Stomach (tissue), 9 donors: ENCODE measurements around the gene CDK11B. TPM values are rescaled to one million over a fixed set of nuclear protein-coding genes. Genes with fewer than 3 reads are reported as not detected.

Experiments
- DNase-seq, 2 donors: peaks; one replicate each; pipeline versions ENCODE4 v3.0.0 to v3.0.0-alpha.2; 2013 to 2019
- H3K27ac ChIP-seq, 5 donors: fragments of 200-600 bp in 4 of 5; sonication (generic) in 4 of 5; one replicate each; pipeline ENCODE4 v1.5.1; 2013 to 2019; ENCODE audit warnings: mild to moderate bottlenecking in 1 of 5, moderate library complexity in 1 of 5
- H3K27me3 ChIP-seq, 3 donors: fragments of 200-600 bp; sonication (generic); one replicate each; pipeline ENCODE4 v1.5.1; 2017 to 2019; ENCODE audit warnings: mixed run types in 1 of 3
- H3K36me3 ChIP-seq, 4 donors: fragments of 200-600 bp; sonication (generic); 1 replicate in 3 of 4; 2 replicates in 1 of 4; pipeline ENCODE4 v1.5.1; 2016 to 2019
- H3K4me1 ChIP-seq, 4 donors: fragments of 200-600 bp; sonication (generic); one replicate each; pipeline ENCODE4 v1.5.1; 2016 to 2019
- H3K4me3 ChIP-seq, 4 donors: fragments of 200-600 bp; sonication (generic) in 3 of 4; one replicate each; pipeline ENCODE4 v1.5.1; 2016 to 2019; ENCODE audit warnings: mild to moderate bottlenecking in 1 of 4
- H3K9me3 ChIP-seq, 4 donors: fragments of 200-600 bp; sonication (generic); one replicate each; pipeline ENCODE4 v1.5.1; 2016 to 2019
- CTCF ChIP-seq, 7 experiments: fragments of 450-650 bp in 4 of 7; fragments of 200-600 bp in 3 of 7; sonication (generic) in 3 of 7; IDR thresholded peaks; one replicate each; pipeline ENCODE4 v1.5.1; 2016 to 2019; ENCODE audit warnings: antibody characterized with exemption in 7 of 7, control low read depth in 2 of 7, mild to moderate bottlenecking in 1 of 7
- EP300 ChIP-seq: sonication (generic); formaldehyde crosslinking; IDR thresholded peaks from one replicate; pipeline ENCODE4 v1.6.1; 2017; ENCODE audit warnings: antibody characterized with exemption
- POLR2A ChIP-seq, 4 donors: fragments of 450-650 bp; IDR thresholded peaks; one replicate each; pipeline ENCODE4 v1.6.1; 2016; ENCODE audit warnings: antibody characterized with exemption in 4 of 4, control low read depth in 2 of 4, mild to moderate bottlenecking in 1 of 4, moderate library complexity in 1 of 4
- POLR2AphosphoS5 ChIP-seq, 3 donors: sonication (generic); formaldehyde crosslinking; IDR thresholded peaks; one replicate each; pipeline ENCODE4 v1.6.1; 2016; ENCODE audit warnings: antibody characterized with exemption in 3 of 3
- WGBS, 5 donors: extraction: QIAGEN DNeasy Blood & Tissue Kit in 3 of 5; methylation state at CpG; one replicate each; pipeline versions ENCODE4 v1.1.5 to v1.1.7; 2013 to 2018; 5-methylcytosine and 5-hydroxymethylcytosine counted together
- intact Hi-C: fragments of 100-400 bp; cut with DNase I; formaldehyde crosslinking; loops from one replicate; pipeline ENCODE4 v1.15.1; 2023; ENCODE audit warnings: low total_unique reads
- polyA plus RNA-seq, 3 donors: library from polyadenylated mRNA; stranded (reverse); fragments of 200-250 nt; gene quantifications; one replicate each; pipeline ENCODE4 v1.2.3, GENCODE V29; 2013
- total RNA-seq, 5 donors: library from RNA; depleted of rRNA; stranded (reverse); fragments of >200 nt; gene quantifications; one replicate each; pipeline versions ENCODE4 v1.1.0 to v1.2.3, GENCODE V29; 2014 to 2016
- donor health status: healthy with polysubstance abuse.
- donor health status: Bipolar disorder and iron deficiency.
- donor health status: healthy.

CDK11B gene
- total and polyA plus RNA-seq, 8 donors: 9.0 to 62.6 (median 28.6) TPM

DNA sequence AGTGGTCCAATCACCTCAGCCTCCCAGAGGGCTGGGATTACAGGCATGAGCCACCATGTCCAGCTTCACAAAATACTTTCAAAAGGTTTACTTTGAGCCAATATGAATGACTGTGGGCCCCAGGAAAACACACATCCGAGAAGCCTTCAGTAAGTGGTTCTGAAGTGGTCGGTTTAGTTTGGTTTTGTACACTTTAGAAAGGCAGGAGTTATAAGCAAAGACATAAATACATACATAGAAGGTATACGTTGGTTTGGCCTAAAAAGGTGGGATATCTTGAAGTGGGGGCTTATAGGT lies 46.8 kb downstream of the CDK11B start:
- H3K4me3 ChIP-seq: no peak overlapping the region
- peak overlapping the region in 3 of 5 donors; percentile 44 to 61 (median 53) for H3K27ac ChIP-seq
- H3K27me3 ChIP-seq: no peaks in the 10 kb centered on the region
- no peaks in the 10 kb centered on the region for H3K36me3 ChIP-seq
- TF ChIP-seq EP300 (no peak), POLR2AphosphoS5 (IDR thresholded peaks at IDR 0.05) (no peak), POLR2A (IDR thresholded peaks at IDR 0.05) (no peak), CTCF (IDR thresholded peaks at IDR 0.05) (no peak)
- H3K4me1 ChIP-seq: peaks cover 20 to 36% (median 26%) of the 10 kb centered on the region in 4 donors
- 75 to 90% (median 85%) methylated on average over 3 of the region's 3 CpGs for WGBS, 5 donors
- intact Hi-C loops: no loop called here
- H3K9me3 ChIP-seq: no peaks in the 10 kb centered on the region
- no peak for DNase-seq

DNA sequence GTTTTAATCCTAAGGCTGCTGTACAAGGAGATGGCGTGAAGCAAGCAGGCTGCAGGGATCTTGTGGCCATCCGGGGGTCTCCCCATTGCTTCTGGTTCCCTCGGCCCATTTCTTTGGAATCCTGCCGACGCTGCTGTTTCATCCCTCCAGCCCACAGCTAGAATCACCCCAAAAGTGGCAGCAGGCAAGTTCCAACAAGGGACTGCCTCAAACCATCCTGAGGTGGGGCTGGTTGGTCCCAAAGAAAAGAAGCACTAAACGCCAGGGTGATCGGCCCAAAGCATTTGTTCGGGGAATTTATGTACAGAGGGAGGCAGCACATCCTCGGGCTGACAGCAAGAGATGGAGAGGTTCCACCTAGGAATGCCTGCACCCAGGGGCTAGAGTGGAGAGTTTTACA lies 48.0 kb downstream of the CDK11B start:
- intact Hi-C loops: no loop called here
- Histone ChIP-seq H3K4me3 (no peak overlapping the region), H3K27me3 (no peaks in the 10 kb centered on the region), H3K9me3 (no peaks in the 10 kb centered on the region), H3K36me3 (no peaks in the 10 kb centered on the region), H3K4me1 (peaks cover 12 to 27% (median 16%) of the 10 kb centered on the region in 4 donors), H3K27ac (peak overlapping the region in 3 of 5 donors; percentile 20 to 61 (median 53))
- 74 to 82% (median 79%) methylated on average over 6 to 9 of the region's 9 CpGs for WGBS, 5 donors
- TF ChIP-seq POLR2AphosphoS5 (IDR thresholded peaks at IDR 0.05): no peak
- TF ChIP-seq EP300: no peak
- no peak for TF ChIP-seq CTCF (IDR thresholded peaks at IDR 0.05)
- no peak for TF ChIP-seq POLR2A (IDR thresholded peaks at IDR 0.05)
- DNase-seq: no peak

DNA sequence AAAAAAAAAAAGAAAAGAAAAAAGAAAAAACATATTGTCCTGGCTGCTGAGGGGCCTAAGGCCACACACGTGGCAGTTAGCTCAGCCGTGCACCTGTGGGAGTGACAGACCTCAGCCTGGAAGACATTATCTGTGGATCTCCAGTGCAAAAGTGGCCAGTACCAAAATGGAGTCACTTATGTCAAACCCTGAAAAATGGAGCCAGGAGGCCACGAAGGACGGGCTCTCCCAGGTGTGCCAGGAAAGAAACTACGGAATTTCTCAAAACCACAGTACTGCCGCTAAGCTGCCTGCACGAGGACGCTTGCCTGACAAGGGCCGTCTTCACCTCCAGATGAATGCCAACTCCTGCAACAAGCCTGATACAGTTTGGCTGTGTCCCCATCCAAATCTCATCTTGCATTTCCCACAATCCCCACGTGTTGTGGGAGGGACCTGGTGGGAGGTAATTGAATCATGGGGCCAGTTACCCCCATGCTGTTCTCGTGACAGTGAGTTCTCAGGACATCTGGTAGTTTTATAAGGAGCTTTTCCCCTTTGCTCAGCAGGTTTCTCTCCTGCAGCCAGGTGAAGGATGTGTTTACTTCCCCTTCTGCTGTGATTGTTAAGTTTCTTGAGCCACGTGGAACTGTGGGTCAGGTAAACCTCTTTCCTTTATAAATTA lies 48.9 kb downstream of the CDK11B start:
- Histone ChIP-seq H3K9me3 (no peaks in the 10 kb centered on the region), H3K36me3 (no peaks in the 10 kb centered on the region), H3K4me3 (no peak overlapping the region), H3K4me1 (peaks cover 12 to 27% (median 16%) of the 10 kb centered on the region in 4 donors), H3K27ac (no peak overlapping the region), H3K27me3 (peaks cover 0 to 4% (median 0%) of the 10 kb centered on the region in 3 donors)
- WGBS, 5 donors: 67 to 74% (median 68%) methylated on average over 12 of the region's 12 CpGs
- no peak for DNase-seq
- TF ChIP-seq POLR2A (IDR thresholded peaks at IDR 0.05) (no peak), POLR2AphosphoS5 (IDR thresholded peaks at IDR 0.05) (no peak), EP300 (no peak), CTCF (IDR thresholded peaks at IDR 0.05) (no peak)
- intact Hi-C loops: no loop called here

DNA sequence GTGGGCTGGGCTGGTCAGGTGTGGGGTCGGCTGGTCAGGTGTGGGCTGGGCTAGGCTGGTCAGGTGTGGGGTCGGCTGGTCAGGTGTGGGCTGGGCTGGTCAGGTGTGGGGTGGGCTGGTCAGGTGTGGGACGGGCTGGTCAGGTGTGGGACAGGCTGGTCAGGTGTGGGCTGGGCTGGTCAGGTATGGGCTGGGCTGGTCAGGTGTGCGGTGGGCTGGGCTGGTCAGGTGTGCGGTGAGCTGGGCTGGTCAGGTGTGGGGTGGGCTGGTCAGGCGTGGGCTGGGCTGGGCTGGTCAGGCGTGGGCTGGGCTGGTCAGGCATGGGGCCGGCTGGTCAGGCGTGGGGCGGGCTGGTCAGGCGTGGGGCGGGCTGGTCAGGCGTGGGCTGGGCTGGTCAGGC lies 52.6 kb downstream of the CDK11B start:
- no peak for DNase-seq
- TF ChIP-seq POLR2A (IDR thresholded peaks at IDR 0.05) (no peak), EP300 (no peak), POLR2AphosphoS5 (IDR thresholded peaks at IDR 0.05) (no peak), CTCF (IDR thresholded peaks at IDR 0.05) (no peak)
- 76 to 91% (median 88%) methylated on average over 5 to 13 of the region's 13 CpGs for WGBS, 5 donors

More for the DNA sequence above, 52.6 kb downstream of the CDK11B start:
- intact Hi-C loops: no loop called here
- Histone ChIP-seq H3K4me3 (no peak overlapping the region), H3K4me1 (peaks cover 0 to under 1% (median 0%) of the 10 kb centered on the region in 4 donors), H3K27me3 (peaks cover 2 to 39% (median 5%) of the 10 kb centered on the region in 3 donors), H3K27ac (no peak overlapping the region), H3K9me3 (no peaks in the 10 kb centered on the region), H3K36me3 (no peaks in the 10 kb centered on the region)
